Measurements from ENCODE around the gene ZNF410. TPM values are rescaled to one million over a fixed set of nuclear protein-coding genes. Genes with fewer than 3 reads are reported as not detected.

ZNF410 gene
- polyA plus RNA-seq, 1 donor (not counting 4 experiments of a cell fraction or from before 2014, with no cell fraction given) = 57.9 TPM

DNA sequence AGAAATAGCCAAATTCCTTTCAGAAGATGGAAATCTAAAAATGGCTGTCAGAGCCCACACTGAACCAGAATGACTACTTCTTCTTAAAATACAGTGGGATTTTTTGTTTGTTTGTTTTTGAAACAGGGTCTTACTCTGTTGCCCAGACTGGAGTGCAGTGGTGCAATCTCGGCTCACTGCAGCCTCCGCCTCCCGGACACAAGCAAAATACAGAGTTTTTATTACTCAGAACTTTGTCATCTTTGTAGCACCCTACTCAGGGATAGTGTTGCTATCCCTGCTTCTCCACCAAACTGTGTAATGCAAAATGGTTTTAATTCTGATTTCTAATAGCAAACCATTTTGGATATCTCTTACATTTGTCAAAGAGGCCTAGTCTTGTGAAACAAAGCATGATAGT, 16.4 kb downstream of the ZNF410 start:
- Histone ChIP-seq H3K9me3 (ENCODE audit: control insufficient read depth, low read depth, low read length) (no peaks in the 10 kb centered on the region), H3K4me3 (ENCODE audit: control insufficient read depth in 2 of 3, extremely low read depth in 1 of 3, insufficient read depth in 2 of 3, low read depth in 1 of 3, low read length in 3 of 3) (no peak overlapping the region), H3K4me2 (ENCODE audit: control insufficient read depth, extremely low read depth, insufficient read depth, low read depth, low read length) (no peak overlapping the region), H3K27me3 (ENCODE audit: control insufficient read depth, extremely low read depth, insufficient read depth, low read length) (no peaks in the 10 kb centered on the region), H3K79me2 (ENCODE audit: control insufficient read depth, insufficient read depth, low read length) (peaks cover 8% of the 10 kb centered on the region), H3K9ac (ENCODE audit: control insufficient read depth, extremely low read depth, insufficient read depth, low read length) (no peak overlapping the region), H3K27ac (ENCODE audit: control insufficient read depth, insufficient read depth, low read length) (no peak overlapping the region), H3K9me1 (ENCODE audit: control insufficient read depth, extremely low read depth, insufficient read depth, low read length) (no peaks in the 10 kb centered on the region), H4K20me1 (ENCODE audit: control insufficient read depth, extremely low read depth, insufficient read depth, low read length) (no peaks in the 10 kb centered on the region), H3K4me1 (ENCODE audit: control insufficient read depth, extremely low read depth, insufficient read depth, low read length) (no peaks in the 10 kb centered on the region), H2AFZ (ENCODE audit: control insufficient read depth, low read length) (no peak overlapping the region), H3K36me3 (ENCODE audit: control insufficient read depth in 2 of 2, extremely low read depth in 1 of 2, insufficient read depth in 2 of 2, low read length in 2 of 2) (peaks cover 11 to 27% of the 10 kb centered on the region in 2 experiments)
- TF ChIP-seq, protein P1, sequence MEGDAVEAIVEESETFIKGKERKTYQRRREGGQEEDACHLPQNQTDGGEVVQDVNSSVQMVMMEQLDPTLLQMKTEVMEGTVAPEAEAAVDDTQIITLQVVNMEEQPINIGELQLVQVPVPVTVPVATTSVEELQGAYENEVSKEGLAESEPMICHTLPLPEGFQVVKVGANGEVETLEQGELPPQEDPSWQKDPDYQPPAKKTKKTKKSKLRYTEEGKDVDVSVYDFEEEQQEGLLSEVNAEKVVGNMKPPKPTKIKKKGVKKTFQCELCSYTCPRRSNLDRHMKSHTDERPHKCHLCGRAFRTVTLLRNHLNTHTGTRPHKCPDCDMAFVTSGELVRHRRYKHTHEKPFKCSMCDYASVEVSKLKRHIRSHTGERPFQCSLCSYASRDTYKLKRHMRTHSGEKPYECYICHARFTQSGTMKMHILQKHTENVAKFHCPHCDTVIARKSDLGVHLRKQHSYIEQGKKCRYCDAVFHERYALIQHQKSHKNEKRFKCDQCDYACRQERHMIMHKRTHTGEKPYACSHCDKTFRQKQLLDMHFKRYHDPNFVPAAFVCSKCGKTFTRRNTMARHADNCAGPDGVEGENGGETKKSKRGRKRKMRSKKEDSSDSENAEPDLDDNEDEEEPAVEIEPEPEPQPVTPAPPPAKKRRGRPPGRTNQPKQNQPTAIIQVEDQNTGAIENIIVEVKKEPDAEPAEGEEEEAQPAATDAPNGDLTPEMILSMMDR (optimal IDR thresholded peaks at IDR 0.05 in 1 of 3, IDR thresholded peaks at IDR 0.05 in 1 of 3, conservative IDR thresholded peaks at IDR 0.05 in 1 of 3; ENCODE audit: extremely low read depth in 1 of 3, insufficient read depth in 2 of 3, low read length in 3 of 3) = no peak
- TF ChIP-seq EZH2 (IDR thresholded peaks at IDR 0.05; ENCODE audit: low read length) = no peak
- no peak for DNase-seq (ENCODE audit: low read depth, low spot score)
- dilution Hi-C loops (cut with MboI; ENCODE audit: extremely low pct_ligation_motif_present, low sequenced_read_pairs) = no loop called here
- FAIRE-seq = no peak

- H3K27ac ChIP-seq (ENCODE audit: control insufficient read depth, insufficient read depth, low read length) = no peak overlapping the region
- FAIRE-seq = no peak
Observed at GRCh38 chr14:73909681-73910080, 23.0 kb downstream of the ZNF410 start.

More at GRCh38 chr14:73909681-73910080, 23.0 kb downstream of the ZNF410 start:
- H3K4me3 ChIP-seq (ENCODE audit: control insufficient read depth in 2 of 3, extremely low read depth in 1 of 3, insufficient read depth in 2 of 3, low read depth in 1 of 3, low read length in 3 of 3) = no peak overlapping the region
- no peak overlapping the region for H3K9ac ChIP-seq (ENCODE audit: control insufficient read depth, extremely low read depth, insufficient read depth, low read length)
- H3K4me2 ChIP-seq (ENCODE audit: control insufficient read depth, extremely low read depth, insufficient read depth, low read depth, low read length) = no peak overlapping the region
- no peak for DNase-seq (ENCODE audit: low read depth, low spot score)
- H3K36me3 ChIP-seq (ENCODE audit: control insufficient read depth in 2 of 2, extremely low read depth in 1 of 2, insufficient read depth in 2 of 2, low read length in 2 of 2) = peaks cover 26 to 28% of the 10 kb centered on the region in 2 experiments
- H3K27me3 ChIP-seq (ENCODE audit: control insufficient read depth, extremely low read depth, insufficient read depth, low read length) = no peaks in the 10 kb centered on the region
- dilution Hi-C loops (cut with MboI; ENCODE audit: extremely low pct_ligation_motif_present, low sequenced_read_pairs) = no loop called here
- no peaks in the 10 kb centered on the region for H3K9me1 ChIP-seq (ENCODE audit: control insufficient read depth, extremely low read depth, insufficient read depth, low read length)
- no peak for TF ChIP-seq EZH2 (IDR thresholded peaks at IDR 0.05; ENCODE audit: low read length)
- TF ChIP-seq, protein P1 (optimal IDR thresholded peaks at IDR 0.05 in 1 of 3, IDR thresholded peaks at IDR 0.05 in 1 of 3, conservative IDR thresholded peaks at IDR 0.05 in 1 of 3; ENCODE audit: extremely low read depth in 1 of 3, insufficient read depth in 2 of 3, low read length in 3 of 3) = no peak
- peaks cover 3% of the 10 kb centered on the region for H4K20me1 ChIP-seq (ENCODE audit: control insufficient read depth, extremely low read depth, insufficient read depth, low read length)
- H3K9me3 ChIP-seq (ENCODE audit: control insufficient read depth, low read depth, low read length) = no peaks in the 10 kb centered on the region
- no peak overlapping the region for H2AFZ ChIP-seq (ENCODE audit: control insufficient read depth, low read length)
- no peaks in the 10 kb centered on the region for H3K4me1 ChIP-seq (ENCODE audit: control insufficient read depth, extremely low read depth, insufficient read depth, low read length)
- peaks cover 18% of the 10 kb centered on the region for H3K79me2 ChIP-seq (ENCODE audit: control insufficient read depth, insufficient read depth, low read length)

All from keratinocyte (primary cell).